ENCODE results near the gene TRMT2A.

The TRMT2A gene

GRCh38 chr22:20089977-20090729 is 26.9 kb downstream of the TRMT2A start:
- H3K27me3 ChIP-seq (ENCODE audit: low read depth): no peaks in the 10 kb centered on the region
- no peaks in the 10 kb centered on the region for H3K9me3 ChIP-seq
- in situ Hi-C loops (cut with MboI; ENCODE audit: low sequenced_read_pairs): no loop called here
- H3K4me3 ChIP-seq: no peak overlapping the region
- H3K36me3 ChIP-seq (replicated peaks): peaks cover 100% of the 10 kb centered on the region
- no peaks in the 10 kb centered on the region for H3K4me1 ChIP-seq
- DNase-seq (ENCODE audit: low spot score in 2 of 2): no peak

- no peaks in the 10 kb centered on the region for H3K27me3 ChIP-seq (ENCODE audit: low read depth)
- DNase-seq (ENCODE audit: low spot score in 2 of 2): no peak
- in situ Hi-C loops (cut with MboI; ENCODE audit: low sequenced_read_pairs): no loop called here
- peaks cover 95% of the 10 kb centered on the region for H3K36me3 ChIP-seq (replicated peaks)
- no peak overlapping the region for H3K4me3 ChIP-seq
- H3K4me1 ChIP-seq: no peaks in the 10 kb centered on the region
- no peaks in the 10 kb centered on the region for H3K9me3 ChIP-seq
These were observed 27.6 kb downstream of the TRMT2A start for GRCh38 chr22:20089226-20089976.

GRCh38 chr22:20088263-20088648 is 28.8 kb downstream of the TRMT2A start:
- in situ Hi-C loops (cut with MboI; ENCODE audit: low sequenced_read_pairs): no loop called here
- H3K36me3 ChIP-seq (replicated peaks): peaks cover 83% of the 10 kb centered on the region

GRCh38 chr22:20087319-20088262 is 29.4 kb downstream of the TRMT2A start:
- peaks cover 80% of the 10 kb centered on the region for H3K36me3 ChIP-seq (replicated peaks)
- no peaks in the 10 kb centered on the region for H3K4me1 ChIP-seq
- no peak overlapping the region for H3K4me3 ChIP-seq
- in situ Hi-C loops (cut with MboI; ENCODE audit: low sequenced_read_pairs): no loop called here
- no peak for DNase-seq (ENCODE audit: low spot score in 2 of 2)
- H3K9me3 ChIP-seq: no peaks in the 10 kb centered on the region
- no peaks in the 10 kb centered on the region for H3K27me3 ChIP-seq (ENCODE audit: low read depth)

More at GRCh38 chr22:20088263-20088648, 28.8 kb downstream of the TRMT2A start:
- Histone ChIP-seq H3K4me3 (no peak overlapping the region), H3K27me3 (ENCODE audit: low read depth) (no peaks in the 10 kb centered on the region), H3K4me1 (no peaks in the 10 kb centered on the region), H3K9me3 (no peaks in the 10 kb centered on the region)
- no peak for DNase-seq (ENCODE audit: low spot score in 2 of 2)

GRCh38 chr22:20086763-20087162 is 30.3 kb downstream of the TRMT2A start:
- Histone ChIP-seq H3K36me3 (replicated peaks) (peaks cover 78% of the 10 kb centered on the region), H3K9me3 (no peaks in the 10 kb centered on the region), H3K4me3 (no peak overlapping the region), H3K4me1 (no peaks in the 10 kb centered on the region), H3K27me3 (ENCODE audit: low read depth) (no peaks in the 10 kb centered on the region)
- in situ Hi-C loops (cut with MboI; ENCODE audit: low sequenced_read_pairs): no loop called here
- DNase-seq (ENCODE audit: low spot score in 2 of 2): no peak

- no peak for DNase-seq (ENCODE audit: low spot score in 2 of 2)
- H3K4me3 ChIP-seq: no peak overlapping the region
- H3K9me3 ChIP-seq: no peaks in the 10 kb centered on the region
- in situ Hi-C loops (cut with MboI; ENCODE audit: low sequenced_read_pairs): no loop called here
- no peaks in the 10 kb centered on the region for H3K27me3 ChIP-seq (ENCODE audit: low read depth)
- H3K36me3 ChIP-seq (replicated peaks): peaks cover 78% of the 10 kb centered on the region
- peaks cover 6% of the 10 kb centered on the region for H3K4me1 ChIP-seq
These were observed 30.9 kb downstream of the TRMT2A start for GRCh38 chr22:20086101-20086599.

- peaks cover 6% of the 10 kb centered on the region for H3K4me1 ChIP-seq
- no peaks in the 10 kb centered on the region for H3K9me3 ChIP-seq
- H3K4me3 ChIP-seq: no peak overlapping the region
- peaks cover 73% of the 10 kb centered on the region for H3K36me3 ChIP-seq (replicated peaks)
- no peaks in the 10 kb centered on the region for H3K27me3 ChIP-seq (ENCODE audit: low read depth)
- no peak for DNase-seq (ENCODE audit: low spot score in 2 of 2)
- in situ Hi-C loops (cut with MboI; ENCODE audit: low sequenced_read_pairs): no loop called here
These were observed 31.4 kb downstream of the TRMT2A start for GRCh38 chr22:20085651-20086050.

GRCh38 chr22:20084547-20085413 is 32.2 kb downstream of the TRMT2A start:
- peak; percentile 29 to 75 for DNase-seq (ENCODE audit: low spot score in 2 of 2)
- no peaks in the 10 kb centered on the region for H3K9me3 ChIP-seq
- in situ Hi-C loops (cut with MboI; ENCODE audit: low sequenced_read_pairs): no loop called here
- no peak overlapping the region for H3K4me3 ChIP-seq
- H3K4me1 ChIP-seq: peaks cover 6% of the 10 kb centered on the region
- no peaks in the 10 kb centered on the region for H3K27me3 ChIP-seq (ENCODE audit: low read depth)
- H3K36me3 ChIP-seq (replicated peaks): peaks cover 64% of the 10 kb centered on the region

GRCh38 chr22:20083891-20084546 is 33.0 kb downstream of the TRMT2A start:
- DNase-seq (ENCODE audit: low spot score in 2 of 2): no peak
- Histone ChIP-seq H3K4me3 (no peak overlapping the region), H3K4me1 (peaks cover 12% of the 10 kb centered on the region), H3K9me3 (no peaks in the 10 kb centered on the region), H3K27me3 (ENCODE audit: low read depth) (no peaks in the 10 kb centered on the region), H3K36me3 (replicated peaks) (peaks cover 56% of the 10 kb centered on the region)
- in situ Hi-C loops (cut with MboI; ENCODE audit: low sequenced_read_pairs): no loop called here

- Histone ChIP-seq H3K4me1 (peaks cover 12% of the 10 kb centered on the region), H3K4me3 (no peak overlapping the region), H3K9me3 (no peaks in the 10 kb centered on the region), H3K27me3 (ENCODE audit: low read depth) (no peaks in the 10 kb centered on the region), H3K36me3 (replicated peaks) (peaks cover 49% of the 10 kb centered on the region)
- no peak for DNase-seq (ENCODE audit: low spot score in 2 of 2)
- in situ Hi-C loops (cut with MboI; ENCODE audit: low sequenced_read_pairs): no loop called here
These were observed 33.7 kb downstream of the TRMT2A start for GRCh38 chr22:20083157-20083890.

GRCh38 chr22:20080776-20081654 is 36.0 kb downstream of the TRMT2A start:
- H3K27me3 ChIP-seq (ENCODE audit: low read depth): no peaks in the 10 kb centered on the region
- peaks cover 26% of the 10 kb centered on the region for H3K36me3 ChIP-seq (replicated peaks)
- no peaks in the 10 kb centered on the region for H3K9me3 ChIP-seq
- peaks cover 12% of the 10 kb centered on the region for H3K4me1 ChIP-seq
- H3K4me3 ChIP-seq: peak overlapping the region; percentile 85
- peak; percentile 38 to 76 for DNase-seq (ENCODE audit: low spot score in 2 of 2)
- in situ Hi-C loops (cut with MboI; ENCODE audit: low sequenced_read_pairs): no loop called here

Data from HAP-1 (cell line).